LoVo (cell line): ENCODE measurements around the gene PFN4.
"Not testable (repeated sequence)": the region's sequence is repeated elsewhere in the genome, so short reads cannot be mapped to it uniquely, and the experiment has no call there.

ENCODE experiments used
- DNase-seq: peaks from one replicate; pipeline ENCODE4 v3.0.0-alpha.2; 2016; ENCODE audit warnings: low spot score

Gene PFN4

GRCh38 chr2:24123195-24123921 is at the start of gene PFN4, which contains the start of gene FAM228B:
PFN4 (minus strand) TSS chr2:24123334; CDS start chr2:24122535, 799 bp downstream.
FAM228B (plus strand) TSS chr2:24123469; CDS start chr2:24124362, 893 bp downstream.
- peak; percentile 81 for DNase-seq

GRCh38 chr2:24169023-24169422 is 45.9 kb upstream of the PFN4 start:
- DNase-seq = no peak

GRCh38 chr2:24164416-24164973 is 41.4 kb upstream of the PFN4 start:
- no peak for DNase-seq

GRCh38 chr2:24163601-24164000 is 40.5 kb upstream of the PFN4 start:
- DNase-seq = no peak

GRCh38 chr2:24163186-24163585 is 40.1 kb upstream of the PFN4 start:
- DNase-seq = no peak

GRCh38 chr2:24162494-24162893 is 39.4 kb upstream of the PFN4 start:
- no peak for DNase-seq

- DNase-seq = no peak
Observed at GRCh38 chr2:24160761-24161160, 37.6 kb upstream of the PFN4 start.

- DNase-seq = no peak
Observed at GRCh38 chr2:24159708-24160107, 36.6 kb upstream of the PFN4 start.

GRCh38 chr2:24158131-24158530 is 35.0 kb upstream of the PFN4 start:
- no peak for DNase-seq

GRCh38 chr2:24153478-24153877 is 30.3 kb upstream of the PFN4 start:
- no peak for DNase-seq

GRCh38 chr2:24152413-24153197 is 29.5 kb upstream of the PFN4 start:
- DNase-seq = no peak

GRCh38 chr2:24147364-24147763 is 24.2 kb upstream of the PFN4 start:
- no peak for DNase-seq

GRCh38 chr2:24140305-24140704 is 17.2 kb upstream of the PFN4 start:
- DNase-seq = not testable (repeated sequence)

GRCh38 chr2:24132543-24132942 is 9.4 kb upstream of the PFN4 start:
- DNase-seq = no peak

GRCh38 chr2:24125956-24126355 is 2.8 kb upstream of the PFN4 start:
- DNase-seq = no peak

GRCh38 chr2:24123922-24124580 is 917 bp upstream of the PFN4 start:
- DNase-seq = no peak

- DNase-seq = no peak
Observed at GRCh38 chr2:24122366-24123194, 554 bp downstream of the PFN4 start.

GRCh38 chr2:24121469-24121868 is 1.7 kb downstream of the PFN4 start:
- DNase-seq = no peak

- no peak for DNase-seq
Observed at GRCh38 chr2:24121066-24121465, 2.1 kb downstream of the PFN4 start.

GRCh38 chr2:24117902-24118301 is 5.2 kb downstream of the PFN4 start:
- DNase-seq = no peak

GRCh38 chr2:24115057-24115456 is 8.1 kb downstream of the PFN4 start:
- DNase-seq = peak; percentile 1
